IMR-90 (cell line): ENCODE measurements around the gene IMPDH1. TPM values are rescaled to one million over a fixed set of nuclear protein-coding genes. Genes with fewer than 3 reads are reported as not detected.

Experiments used
- ATAC-seq: fragments of 200-7000 bp; cut with Tn5 transposase; 2 replicates; pipeline ENCODE4 v1.9.1; 2020; ENCODE audit warnings: low read depth, mild to moderate bottlenecking, moderate library complexity
- BruUV-seq: library from RNA; stranded (reverse); fragments of 400-500 nt; replicated peaks from 2 replicates; lab custom pipeline; 2021; lab: Mats Ljungman, UMichigan
- CTCF ChIA-PET: fragments of 300-600 bp; formaldehyde crosslinking; extraction: SDS; loops from one replicate; lab custom pipeline; 2021; ENCODE audit warnings: antibody characterized with exemption; lab: Yijun Ruan, JAX
- POLR2A ChIA-PET: fragments of 300-600 bp; sonication (Branson Sonifier 250); formaldehyde crosslinking; loops from one replicate; lab custom pipeline; 2022; ENCODE audit warnings: antibody characterized with exemption; ENCODE audit not compliant: unreplicated experiment; lab: Charles Lee
- DNase-seq: peaks from one replicate; pipeline ENCODE4 v3.0.0; 2013
- H2AFZ ChIP-seq: replicated peaks from 2 replicates; pipeline ENCODE3; 2013; ENCODE audit warnings: low read length, mild to moderate bottlenecking; ENCODE audit not compliant: poor library complexity
- H2AK5ac ChIP-seq: 2 replicates; pipeline ENCODE4 v1.6.1; 2013; ENCODE audit warnings: low read depth, low read length, inconsistent platforms
- H2AK9ac ChIP-seq: replicated peaks from 2 replicates; pipeline ENCODE3; 2013; ENCODE audit warnings: mild to moderate bottlenecking, low read depth, low read length, moderate library complexity; ENCODE audit not compliant: poor library complexity
- H2BK120ac ChIP-seq: 2 replicates; pipeline ENCODE4 v1.6.1; 2013; ENCODE audit warnings: low read depth, low read length, inconsistent platforms
- H2BK15ac ChIP-seq: 3 replicates; pipeline ENCODE4 v1.6.1; 2013; ENCODE audit warnings: low read depth, low read length, inconsistent platforms
- H2BK20ac ChIP-seq: 2 replicates; pipeline ENCODE4 v1.6.1; 2013; ENCODE audit warnings: low read depth, mild to moderate bottlenecking, inconsistent platforms, low read length, moderate library complexity
- H2BK5ac ChIP-seq: 2 replicates; pipeline ENCODE4 v1.6.1; 2013; ENCODE audit warnings: mild to moderate bottlenecking, low read depth, low read length, inconsistent platforms; ENCODE audit not compliant: poor library complexity, severe bottlenecking
- H3K14ac ChIP-seq: replicated peaks from 2 replicates; pipeline ENCODE4 v1.6.1; 2013; ENCODE audit warnings: low read depth, low read length, inconsistent platforms
- H3K18ac ChIP-seq: 2 replicates; pipeline ENCODE4 v1.6.1; 2013; ENCODE audit warnings: low read depth, low read length, control low read depth
- H3K23ac ChIP-seq: 2 replicates; pipeline ENCODE4 v1.6.1; 2013; ENCODE audit warnings: low read depth, low read length, inconsistent platforms
- H3K27ac ChIP-seq: 2 replicates; pipeline ENCODE4 v1.5.1; 2013; ENCODE audit warnings: mild to moderate bottlenecking, control low read depth, low read length; ENCODE audit not compliant: insufficient read depth
- H3K27me3 ChIP-seq: 2 replicates; pipeline ENCODE4 v1.6.1; 2013; ENCODE audit warnings: low read length; ENCODE audit not compliant: control insufficient read depth, insufficient read depth
- H3K36me3 ChIP-seq: 2 replicates; pipeline ENCODE4 v1.6.1; 2013; ENCODE audit warnings: low read length, mixed read lengths; ENCODE audit not compliant: control insufficient read depth, insufficient read depth
- H3K4ac ChIP-seq: 2 replicates; pipeline ENCODE4 v1.6.1; 2013; ENCODE audit warnings: low read depth, low read length, inconsistent platforms
- H3K4me1 ChIP-seq: 2 replicates; pipeline ENCODE4 v1.6.1; 2013; ENCODE audit warnings: low read length, mixed read lengths; ENCODE audit not compliant: control insufficient read depth, insufficient read depth
- H3K4me2 ChIP-seq: 2 replicates; pipeline ENCODE4 v1.6.1; 2013; ENCODE audit warnings: low read depth, mild to moderate bottlenecking, control low read depth, low read length, moderate library complexity
- H3K4me3 ChIP-seq: 2 replicates; pipeline ENCODE4 v1.5.1; 2013; ENCODE audit warnings: low read depth, mild to moderate bottlenecking, control low read depth, low read length, moderate library complexity; ENCODE audit not compliant: insufficient read depth
- H3K56ac ChIP-seq: 2 replicates; pipeline ENCODE4 v1.6.1; 2013; ENCODE audit warnings: low read length, inconsistent platforms; ENCODE audit not compliant: insufficient read depth; ENCODE audit errors: extremely low read depth
- H3K79me1 ChIP-seq, 2 experiments: 2 replicates each; pipeline ENCODE4 v1.6.1; 2013; ENCODE audit warnings: low read length in 2 of 2, inconsistent platforms in 1 of 2, low read depth in 1 of 2
- H3K9ac ChIP-seq: 2 replicates; pipeline ENCODE4 v1.6.1; 2013; ENCODE audit warnings: low read depth, low read length, control low read depth
- H3K9me1 ChIP-seq: 2 replicates; pipeline ENCODE4 v1.6.1; 2013; ENCODE audit warnings: low read length, inconsistent platforms; ENCODE audit not compliant: insufficient read depth
- H3K9me3 ChIP-seq: 2 replicates; pipeline ENCODE4 v1.6.1; 2013; ENCODE audit warnings: low read length; ENCODE audit not compliant: control insufficient read depth, insufficient read depth
- H4K20me1 ChIP-seq: 2 replicates; pipeline ENCODE4 v1.6.1; 2013; ENCODE audit warnings: low read length, inconsistent platforms; ENCODE audit not compliant: insufficient read depth
- H4K5ac ChIP-seq: 2 replicates; pipeline ENCODE4 v1.6.1; 2013; ENCODE audit warnings: mild to moderate bottlenecking, low read depth, low read length, control low read depth
- H4K8ac ChIP-seq, 2 experiments: 2 replicates each; pipeline ENCODE4 v1.6.1; 2013; ENCODE audit warnings: low read depth in 2 of 2, low read length in 2 of 2, control low read depth in 1 of 2, inconsistent platforms in 1 of 2
- H4K91ac ChIP-seq: 2 replicates; pipeline ENCODE4 v1.6.1; 2013; ENCODE audit warnings: low read depth, low read length, inconsistent platforms; ENCODE audit not compliant: insufficient read depth
- BHLHE40 ChIP-seq: fragments of 150-350 bp; IDR thresholded peaks from 2 replicates; pipeline ENCODE4 v1.6.1; 2016; ENCODE audit warnings: mild to moderate bottlenecking, low read depth, low read length
- CHD1 ChIP-seq: IDR thresholded peaks from 2 replicates; pipeline ENCODE4 v1.6.1; 2012; ENCODE audit warnings: low read depth, low read length, improper control_type of control experiment
- FOS ChIP-seq: fragments of 150-350 bp; IDR thresholded peaks from 2 replicates; pipeline ENCODE4 v1.6.1; 2016; ENCODE audit warnings: low read depth, low read length
- MAFK ChIP-seq: IDR thresholded peaks from 2 replicates; pipeline ENCODE4 v1.6.1; 2012; ENCODE audit warnings: low read depth, low read length, improper control_type of control experiment
- MAZ ChIP-seq: IDR thresholded peaks from 2 replicates; pipeline ENCODE4 v1.6.1; 2012; ENCODE audit warnings: low read depth, mild to moderate bottlenecking, low read length, improper control_type of control experiment, moderate library complexity, borderline replicate concordance
- MXI1 ChIP-seq: IDR thresholded peaks from 2 replicates; pipeline ENCODE4 v1.6.1; 2012; ENCODE audit warnings: low read depth, mild to moderate bottlenecking, low read length, moderate library complexity, borderline replicate concordance
- POLR2A ChIP-seq: IDR thresholded peaks from 2 replicates; pipeline ENCODE4 v1.6.1; 2012; ENCODE audit warnings: mild to moderate bottlenecking, low read depth, low read length
- RAD21 ChIP-seq: IDR thresholded peaks from 2 replicates; pipeline ENCODE4 v1.6.1; 2012; ENCODE audit warnings: low read length, improper control_type of control experiment
- RCOR1 ChIP-seq: IDR thresholded peaks from 2 replicates; pipeline ENCODE4 v1.6.1; 2012; ENCODE audit warnings: mild to moderate bottlenecking, low read length, improper control_type of control experiment; ENCODE audit not compliant: insufficient replicate concordance
- USF2 ChIP-seq: fragments of 150-350 bp; IDR thresholded peaks from 2 replicates; pipeline ENCODE4 v1.6.1; 2017; ENCODE audit warnings: mild to moderate bottlenecking, antibody characterized with exemption, low read length, low read depth
- WGBS, 2 experiments: methylation state at CpG; one replicate each; pipeline versions ENCODE4 v1.1.5 to v1.1.7; 2013; ENCODE audit warnings: missing lambda C conversion rate in 2 of 2; ENCODE audit not compliant: insufficient read length in 1 of 2; ENCODE audit errors: extremely low coverage in 2 of 2; 5-methylcytosine and 5-hydroxymethylcytosine counted together
- dilution Hi-C: fragments of 300-500 bp; cut with HindIII; formaldehyde crosslinking; loops from one replicate; pipeline ENCODE4 v1.14.3; 2018; ENCODE audit warnings: low sequenced_read_pairs; ENCODE audit not compliant: unreplicated experiment
- in situ Hi-C: fragments of 300-500 bp; cut with MboI; formaldehyde crosslinking; loops from 3 replicates; pipeline ENCODE4 v1.14.3; 2019; ENCODE audit warnings: low sequenced_read_pairs, inconsistent platforms, mixed read lengths
- intact Hi-C: fragments of 100-400 bp; cut with micrococcal nuclease; formaldehyde crosslinking; loops from 2 replicates; pipeline ENCODE4 v1.10.0; 2022
- polyA plus RNA-seq, 3 experiments: library from polyadenylated mRNA; depleted of rRNA; stranded (reverse); fragments of >200 nt; gene quantifications; 2 replicates each; pipeline ENCODE4 v1.2.3, GENCODE V29; 2012; ENCODE audit warnings: low replicate concordance in 1 of 3
- total RNA-seq: library from RNA; depleted of rRNA; stranded (reverse); fragments of >200 nt; gene quantifications from 2 replicates; pipeline ENCODE4 v1.2.3, GENCODE V29; 2012

Gene IMPDH1
- total and polyA plus RNA-seq, 2 of the 4 experiments (the other 2 are of a cell fraction): 49.5 to 69.3 TPM

DNA sequence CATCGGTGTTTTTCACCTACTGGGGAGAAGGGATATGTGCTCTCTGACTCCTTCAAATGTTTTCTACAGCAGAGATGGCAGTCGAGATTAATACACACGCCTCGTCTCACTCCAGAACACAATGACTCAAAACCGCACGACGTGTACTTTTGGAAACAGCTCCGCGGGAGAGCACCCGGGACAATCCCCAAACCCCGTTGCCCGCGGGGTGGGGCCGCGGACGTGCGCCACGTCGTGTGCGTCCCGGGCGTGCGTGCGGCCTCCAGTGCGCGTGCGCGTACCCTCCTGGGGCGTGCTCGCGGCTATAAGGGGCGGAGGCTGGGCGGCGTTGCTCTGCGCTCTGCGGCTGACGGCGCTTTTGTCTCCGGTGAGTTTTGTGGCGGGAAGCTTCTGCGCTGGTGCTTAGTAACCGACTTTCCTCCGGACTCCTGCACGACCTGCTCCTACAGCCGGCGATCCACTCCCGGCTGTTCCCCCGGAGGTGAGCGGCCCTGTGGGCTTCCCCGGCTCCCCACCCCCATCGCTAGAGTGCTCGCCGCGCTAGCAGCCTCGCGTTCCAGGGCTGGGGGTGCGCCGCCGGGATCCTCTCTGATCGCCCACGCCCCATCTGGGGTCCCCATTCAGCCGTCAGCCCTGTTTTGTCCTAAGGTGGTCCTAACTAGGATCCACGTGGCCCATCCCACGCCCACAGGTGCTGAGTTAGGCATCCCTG lies 45.9 kb upstream of the IMPDH1 start, which contains the start of gene HILPDA:
TSS of gene HILPDA (plus strand) at position 336 of the 712 bp plus-strand sequence. CDS start 1,391 bp downstream, outside the sequence.
- in situ Hi-C loops: loop anchor here (25.0 kb wide), 1 partner anchor 432 kb away; no protein-coding TSS in a partner anchor
- Histone ChIP-seq H3K9me3 (no peaks in the 10 kb centered on the region), H3K4me2 (peak within 1 kb of the TSS; percentile 88), H3K36me3 (peaks cover 9% of the 10 kb centered on the region), H3K4me1 (peaks cover 17% of the 10 kb centered on the region), H4K20me1 (peaks cover 16% of the 10 kb centered on the region), H4K8ac (peak within 1 kb of the TSS; percentile 90 to 94), H4K91ac (peak within 1 kb of the TSS; percentile 88), H2BK5ac (peak within 1 kb of the TSS; percentile 94), H2AFZ (peak within 1 kb of the TSS; percentile 90), H3K23ac (peak within 1 kb of the TSS; percentile 83), H2AK9ac (peak within 1 kb of the TSS; percentile 84), H3K27ac (peak within 1 kb of the TSS; percentile 89), H3K9me1 (0 out of 2 replicates have a peak, but pooled peaks cover 6% of the 10 kb centered on the region), H4K5ac (peak within 1 kb of the TSS; percentile 97), H3K4ac (peak within 1 kb of the TSS; percentile 89), H3K56ac (peak within 1 kb of the TSS; percentile 82), H3K4me3 (peak within 1 kb of the TSS; percentile 82), H2BK20ac (peak within 1 kb of the TSS; percentile 61; the same call in 1 of the 2 replicates), H3K9ac (peak within 1 kb of the TSS; percentile 92), H3K27me3 (no peaks in the 10 kb centered on the region; the same call in 1 of the 2 replicates), H3K14ac (peak within 1 kb of the TSS; percentile 84), H3K79me1 (peaks cover 14 to 41% of the 10 kb centered on the region in 2 experiments; a peak in 3 of 4 replicates), H2BK120ac (peak within 1 kb of the TSS; percentile 83), H2BK15ac (peak within 1 kb of the TSS; percentile 91; the same call in 2 of the 3 replicates), H2AK5ac (peak within 1 kb of the TSS; percentile 96), H3K18ac (peak within 1 kb of the TSS; percentile 91)
- BruUV-seq: no TSS peak
- peak; percentile 92 for ATAC-seq
- intact Hi-C loops: no loop called here
- ChIA-PET POLR2A (interaction anchor here (0.6 to 1.0 kb wide), 3 partner anchors 28 to 84 kb away, joined by 3 to 4 read pairs (median 3); no protein-coding TSS in a partner anchor), CTCF (interaction anchor here (0.6 to 0.9 kb wide), 2 partner anchors 18 to 29 kb away, joined by 3 to 4 read pairs; no protein-coding TSS in a partner anchor)
- DNase-seq: peak; percentile 95
- dilution Hi-C loops: no loop called here
- 0% methylated on average over 35 of the region's 64 CpGs; no CpG with 5 or more reads in 1 of the 2 experiments for WGBS, 2 experiments
- TF ChIP-seq USF2 (0 out of 2 replicates have a peak, but pooled peaks have one; percentile 9), POLR2A (peak; percentile 82), MAFK (no peak), CHD1 (peak; percentile 56; the same call in 1 of the 2 replicates), RCOR1 (no peak), BHLHE40 (peak; percentile 86), MAZ (peak; percentile 89), FOS (0 out of 2 replicates have a peak, but pooled peaks have one; percentile 8), RAD21 (no peak), MXI1 (peak; percentile 75)
